GM18520 (cell line): ENCODE data around the gene MSI1.

Source experiments
- ATAC-seq: cut with Tn5 transposase; IDR thresholded peaks from one replicate; pipeline ENCODE4 v1.9.1; 2021; ENCODE audit not compliant: unreplicated experiment

The MSI1 gene

GRCh38 chr12:120327593-120327992 lies 41.4 kb downstream of the MSI1 start, which contains the start of gene PLA2G1B:
Gene PLA2G1B, minus strand, starts transcription at chr12:120327779. Its CDS starts 26 bp downstream, at chr12:120327753.
- no peak for ATAC-seq

GRCh38 chr12:120324841-120325417 lies 44.0 kb downstream of the MSI1 start:
- no peak for ATAC-seq

- no peak for ATAC-seq
Measured at GRCh38 chr12:120323772-120324171, 45.2 kb downstream of the MSI1 start.

- ATAC-seq: no peak
Measured at GRCh38 chr12:120321382-120322202, 47.4 kb downstream of the MSI1 start.

- ATAC-seq: peak; percentile 97
Measured at GRCh38 chr12:120317224-120318105, 51.5 kb downstream of the MSI1 start.

- ATAC-seq: no peak
Measured at GRCh38 chr12:120316798-120317223, 52.2 kb downstream of the MSI1 start.

GRCh38 chr12:120314220-120314619 lies 54.7 kb downstream of the MSI1 start:
- ATAC-seq: no peak

- ATAC-seq: peak; percentile 94
Measured at GRCh38 chr12:120301962-120302815, 66.8 kb downstream of the MSI1 start, which contains the start of gene SIRT4. Gene SIRT4, plus strand, starts transcription at chr12:120302321. Its CDS starts 1,241 bp downstream, at chr12:120303562.

GRCh38 chr12:120292661-120293531 lies 76.1 kb downstream of the MSI1 start, which contains the start of gene RNU4-1:
Gene RNU4-1, minus strand, starts transcription at chr12:120293237.
- peak; percentile 29 for ATAC-seq

GRCh38 chr12:120292411-120292660 lies 76.6 kb downstream of the MSI1 start:
- ATAC-seq: no peak
